Activated T-cell treated with anti-CD3 and anti-CD28 coated beads, Interleukin-2, amount 50 U/mL, for 72 hours (primary cell): ENCODE results near the gene ABO. TPM values are rescaled to one million over a fixed set of nuclear protein-coding genes. Genes with fewer than 3 reads are reported as not detected.
"Not testable (repeated sequence)": the region's sequence is repeated elsewhere in the genome, so short reads cannot be mapped to it uniquely, and the experiment has no call there.

Experiments used
- ATAC-seq, 2 donors: fragments of 150-1000 bp; cut with Tn5 transposase; replicated peaks in 1 of 2; 2 replicates each; pipeline ENCODE4 v1.10.0; 2021; ENCODE audit warnings: moderate library complexity in 2 of 2, mild to moderate bottlenecking in 1 of 2
- DNase-seq, 2 donors: peaks; one replicate each; pipeline ENCODE4 v3.0.0; 2021 to 2022; ENCODE audit warnings: mixed read lengths in 1 of 2
- H3K27ac Mint-ChIP-seq: one replicate; pipeline ENCODE4 v1.8.0; 2022; ENCODE audit warnings: mild to moderate bottlenecking, moderate library complexity, mixed read lengths
- H3K27me3 Mint-ChIP-seq: one replicate; pipeline ENCODE4 v1.8.0; 2022; ENCODE audit warnings: low read depth, mixed read lengths
- H3K36me3 Mint-ChIP-seq, 2 donors: one replicate each; pipeline ENCODE4 v1.8.0; 2022; ENCODE audit warnings: mixed read lengths in 2 of 2, mild to moderate bottlenecking in 1 of 2; ENCODE audit not compliant: insufficient read depth in 2 of 2
- H3K4me1 Mint-ChIP-seq: one replicate; pipeline ENCODE4 v1.8.0; 2022; ENCODE audit warnings: low read depth, mixed read lengths
- H3K4me3 Mint-ChIP-seq, 2 donors: one replicate each; pipeline ENCODE4 v1.8.0; 2022; ENCODE audit warnings: mild to moderate bottlenecking in 2 of 2, mixed read lengths in 2 of 2, moderate library complexity in 2 of 2
- H3K9me3 Mint-ChIP-seq, 2 donors: one replicate each; pipeline ENCODE4 v1.8.0; 2022; ENCODE audit warnings: mixed read lengths in 2 of 2
- total RNA-seq, 2 donors: library from RNA; stranded (reverse); gene quantifications; one replicate each; pipeline ENCODE4 v1.2.3, GENCODE V29; 2022

The ABO gene
- total RNA-seq, 2 donors from 2014 or later, result not detected

GRCh38 chr9:133227996-133228395, 47.0 kb downstream of the ABO start:
- H3K9me3 Mint-ChIP-seq, H3K36me3 Mint-ChIP-seq, H3K4me1 Mint-ChIP-seq, H3K4me3 Mint-ChIP-seq, H3K27ac Mint-ChIP-seq, DNase-seq, H3K27me3 Mint-ChIP-seq, ATAC-seq: not testable (repeated sequence)

- DNase-seq (no peak), ATAC-seq (no peak)
- Mint-ChIP-seq H3K27ac (no peak overlapping the region), H3K4me1 (no peaks in the 10 kb centered on the region), H3K9me3 (no peaks in the 10 kb centered on the region), H3K4me3 (no peak overlapping the region), H3K27me3 (no peaks in the 10 kb centered on the region), H3K36me3 (no peaks in the 10 kb centered on the region)
Measured at GRCh38 chr9:133227242-133227860, 47.6 kb downstream of the ABO start.

GRCh38 chr9:133226219-133227171, 48.5 kb downstream of the ABO start:
- H3K27ac Mint-ChIP-seq, result no peak overlapping the region
- no peaks in the 10 kb centered on the region for H3K27me3 Mint-ChIP-seq
- H3K4me3 Mint-ChIP-seq, result no peak overlapping the region
- no peaks in the 10 kb centered on the region for H3K36me3 Mint-ChIP-seq
- H3K4me1 Mint-ChIP-seq, result no peaks in the 10 kb centered on the region
- H3K9me3 Mint-ChIP-seq, result no peaks in the 10 kb centered on the region
- ATAC-seq (no peak), DNase-seq (no peak)

- Mint-ChIP-seq H3K9me3 (no peaks in the 10 kb centered on the region), H3K4me3 (no peak overlapping the region), H3K4me1 (no peaks in the 10 kb centered on the region), H3K27ac (no peak overlapping the region), H3K27me3 (peaks cover 5% of the 10 kb centered on the region), H3K36me3 (no peaks in the 10 kb centered on the region)
- DNase-seq (no peak), ATAC-seq (no peak)
Measured at GRCh38 chr9:133225171-133226011, 49.6 kb downstream of the ABO start.

GRCh38 chr9:133224762-133225161, 50.2 kb downstream of the ABO start:
- Mint-ChIP-seq H3K9me3 (no peaks in the 10 kb centered on the region), H3K27me3 (peaks cover 11% of the 10 kb centered on the region), H3K36me3 (no peaks in the 10 kb centered on the region), H3K27ac (no peak overlapping the region), H3K4me1 (no peaks in the 10 kb centered on the region), H3K4me3 (no peak overlapping the region)
- ATAC-seq (no peak), DNase-seq (no peak)

- ATAC-seq, H3K36me3 Mint-ChIP-seq, H3K4me1 Mint-ChIP-seq, DNase-seq, H3K27ac Mint-ChIP-seq, H3K4me3 Mint-ChIP-seq, H3K9me3 Mint-ChIP-seq: not testable (repeated sequence)
- peaks cover 25% of the 10 kb centered on the region for H3K27me3 Mint-ChIP-seq
Measured at GRCh38 chr9:133223159-133223756, 51.7 kb downstream of the ABO start.

- H3K4me1 Mint-ChIP-seq, DNase-seq, H3K27ac Mint-ChIP-seq, H3K4me3 Mint-ChIP-seq, ATAC-seq, H3K9me3 Mint-ChIP-seq, H3K36me3 Mint-ChIP-seq: not testable (repeated sequence)
- H3K27me3 Mint-ChIP-seq, result peaks cover 37% of the 10 kb centered on the region
Measured at GRCh38 chr9:133221994-133222393, 53.0 kb downstream of the ABO start.

- Mint-ChIP-seq H3K9me3 (no peaks in the 10 kb centered on the region), H3K4me3 (no peak overlapping the region), H3K27ac (no peak overlapping the region), H3K4me1 (no peaks in the 10 kb centered on the region), H3K36me3 (no peaks in the 10 kb centered on the region), H3K27me3 (peaks cover 44% of the 10 kb centered on the region)
- ATAC-seq, result no peak
- DNase-seq, result no peak
Measured at GRCh38 chr9:133221177-133221809, 53.7 kb downstream of the ABO start.

- not testable (repeated sequence) for H3K36me3 Mint-ChIP-seq, DNase-seq, H3K27ac Mint-ChIP-seq, H3K9me3 Mint-ChIP-seq, H3K4me3 Mint-ChIP-seq, ATAC-seq, H3K4me1 Mint-ChIP-seq
- H3K27me3 Mint-ChIP-seq, result peaks cover 70% of the 10 kb centered on the region
Measured at GRCh38 chr9:133218049-133218975, 56.7 kb downstream of the ABO start.

- H3K27me3 Mint-ChIP-seq, result peaks cover 74% of the 10 kb centered on the region
- not testable (repeated sequence) for ATAC-seq, H3K4me1 Mint-ChIP-seq
Measured at GRCh38 chr9:133217333-133217988, 57.5 kb downstream of the ABO start.

GRCh38 chr9:133214276-133214675, 60.7 kb downstream of the ABO start:
- not testable (repeated sequence) for DNase-seq, H3K4me3 Mint-ChIP-seq, ATAC-seq, H3K4me1 Mint-ChIP-seq, H3K36me3 Mint-ChIP-seq, H3K27ac Mint-ChIP-seq, H3K9me3 Mint-ChIP-seq
- peaks cover 75% of the 10 kb centered on the region for H3K27me3 Mint-ChIP-seq

More at GRCh38 chr9:133217333-133217988, 57.5 kb downstream of the ABO start:
- not testable (repeated sequence) for H3K9me3 Mint-ChIP-seq, H3K36me3 Mint-ChIP-seq, H3K4me3 Mint-ChIP-seq, DNase-seq, H3K27ac Mint-ChIP-seq
